Testis (tissue), 3 donors: ENCODE measurements around the gene PFN3. TPM values are rescaled to one million over a fixed set of nuclear protein-coding genes. Genes with fewer than 3 reads are reported as not detected.
A peak's percentile ranks its signal among the peaks of the same experiment; 100 is the strongest.

Source experiments
- DNase-seq: peaks from one replicate; pipeline ENCODE4 v3.0.0-alpha.2; 2019
- H3K27ac ChIP-seq, 2 donors: fragments of 200-600 bp; sonication (generic); one replicate each; pipeline ENCODE4 v1.5.1; 2019
- H3K27me3 ChIP-seq: fragments of 200-600 bp; sonication (generic); one replicate; pipeline ENCODE4 v1.5.1; 2019
- H3K36me3 ChIP-seq: fragments of 200-600 bp; sonication (generic); one replicate; pipeline ENCODE4 v1.5.1; 2017; ENCODE audit warnings: low read depth; ENCODE audit errors: missing control alignments
- H3K4me1 ChIP-seq: fragments of 200-600 bp; sonication (generic); one replicate; pipeline ENCODE4 v1.5.1; 2019
- H3K4me3 ChIP-seq, 2 donors: fragments of 200-600 bp; sonication (generic); one replicate each; pipeline ENCODE4 v1.5.1; 2017 to 2019
- H3K9me3 ChIP-seq: fragments of 200-600 bp; sonication (generic); one replicate; pipeline ENCODE4 v1.5.1; 2017
- POLR2A ChIP-seq: fragments of 450-650 bp; IDR thresholded peaks from one replicate; pipeline ENCODE4 v1.6.1; 2017; ENCODE audit warnings: antibody characterized with exemption, mild to moderate bottlenecking, moderate library complexity
- WGBS, 2 donors: methylation state at CpG; one replicate each; pipeline ENCODE4 v1.1.5; 2018; 5-methylcytosine and 5-hydroxymethylcytosine counted together
- intact Hi-C: fragments of 100-400 bp; cut with DNase I; formaldehyde crosslinking; loops from one replicate; pipeline ENCODE4 v1.15.1; 2023; ENCODE audit warnings: low total_unique reads
- polyA plus RNA-seq: library from polyadenylated mRNA; stranded (reverse); fragments of 350-450 nt; fragmentation: Illumina TruSeq; extraction: RNeasy Lipid Tissue Mini Kit (QIAGEN cat#74804); gene quantifications from one replicate; pipeline ENCODE4 v1.2.3, GENCODE V29; 2014; ENCODE audit warnings: low read depth, low replicate concordance; ENCODE audit not compliant: insufficient read depth
- total RNA-seq, 2 donors: library from RNA; depleted of rRNA; stranded (reverse); fragments of >200 nt; gene quantifications; one replicate each; pipeline ENCODE4 v1.2.3, GENCODE V29; 2016
- TF ChIP-seq, protein P1 (sequence below), 3 experiments: fragments of 450-650 bp in 2 of 3; fragments of 200-600 bp in 1 of 3; sonication (generic) in 1 of 3; IDR thresholded peaks; one replicate each; pipeline ENCODE4 v1.5.1; 2016 to 2019; ENCODE audit warnings: antibody characterized with exemption in 3 of 3, mild to moderate bottlenecking in 2 of 3, moderate library complexity in 1 of 3

PFN3 gene
- total and polyA plus RNA-seq, 3 donors from 2014 or later, result 7.4 to 45.7 (median 27.5) TPM

DNA sequence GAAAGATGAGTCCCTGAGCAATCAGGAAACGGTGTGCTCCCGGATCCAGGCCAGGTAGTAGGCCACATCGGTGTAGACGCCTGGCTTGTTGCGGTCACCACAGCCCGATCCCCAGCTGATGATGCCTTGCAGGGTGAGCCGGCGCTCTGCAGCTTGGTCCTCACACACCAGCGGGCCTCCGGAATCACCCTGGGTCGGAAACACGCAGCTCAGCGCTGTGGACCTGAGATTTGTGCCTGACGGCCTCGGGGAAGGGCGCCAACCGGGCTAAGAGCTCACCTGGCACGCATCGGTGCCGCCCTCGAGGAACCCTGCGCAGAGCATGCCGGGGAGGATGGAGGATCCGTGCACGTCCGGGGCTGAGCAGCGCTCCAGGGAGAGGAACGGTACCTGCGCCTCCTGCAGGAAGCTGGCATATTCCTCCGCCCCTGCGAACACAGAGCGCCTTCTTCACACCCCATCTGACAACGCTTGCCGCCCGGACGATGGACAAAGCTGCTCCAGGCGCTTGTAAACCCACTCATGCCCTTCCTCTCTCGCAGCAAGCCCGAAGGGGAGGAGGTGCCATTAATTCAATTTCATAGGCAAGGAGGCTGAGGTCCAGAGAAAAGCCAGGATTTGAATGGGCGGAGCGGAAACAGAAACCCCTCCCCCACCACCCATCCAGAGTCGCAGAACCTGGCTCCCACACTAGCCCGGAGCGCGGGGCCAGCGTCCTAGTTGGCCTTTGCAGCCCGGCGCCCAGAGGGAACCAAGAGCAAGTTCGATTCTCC, 2.0 kb upstream of the PFN3 start:
- H3K4me1 ChIP-seq, result peaks cover 21% of the 10 kb centered on the region
- no peak overlapping the region for H3K27ac ChIP-seq
- H3K27me3 ChIP-seq, result no peaks in the 10 kb centered on the region
- H3K4me3 ChIP-seq, result peak overlapping the region in 1 of 2 donors; percentile 60
- WGBS, 2 donors, result 4 to 5% methylated on average over 13 to 44 of the region's 49 CpGs
- DNase-seq, result peak; percentile 72
- TF ChIP-seq, protein P1, sequence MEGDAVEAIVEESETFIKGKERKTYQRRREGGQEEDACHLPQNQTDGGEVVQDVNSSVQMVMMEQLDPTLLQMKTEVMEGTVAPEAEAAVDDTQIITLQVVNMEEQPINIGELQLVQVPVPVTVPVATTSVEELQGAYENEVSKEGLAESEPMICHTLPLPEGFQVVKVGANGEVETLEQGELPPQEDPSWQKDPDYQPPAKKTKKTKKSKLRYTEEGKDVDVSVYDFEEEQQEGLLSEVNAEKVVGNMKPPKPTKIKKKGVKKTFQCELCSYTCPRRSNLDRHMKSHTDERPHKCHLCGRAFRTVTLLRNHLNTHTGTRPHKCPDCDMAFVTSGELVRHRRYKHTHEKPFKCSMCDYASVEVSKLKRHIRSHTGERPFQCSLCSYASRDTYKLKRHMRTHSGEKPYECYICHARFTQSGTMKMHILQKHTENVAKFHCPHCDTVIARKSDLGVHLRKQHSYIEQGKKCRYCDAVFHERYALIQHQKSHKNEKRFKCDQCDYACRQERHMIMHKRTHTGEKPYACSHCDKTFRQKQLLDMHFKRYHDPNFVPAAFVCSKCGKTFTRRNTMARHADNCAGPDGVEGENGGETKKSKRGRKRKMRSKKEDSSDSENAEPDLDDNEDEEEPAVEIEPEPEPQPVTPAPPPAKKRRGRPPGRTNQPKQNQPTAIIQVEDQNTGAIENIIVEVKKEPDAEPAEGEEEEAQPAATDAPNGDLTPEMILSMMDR (IDR thresholded peaks at IDR 0.05), result peak in 1 of 3 experiments; percentile 20
- TF ChIP-seq POLR2A, result no peak
- intact Hi-C loops, result loop anchor here (5.0 kb wide), 1 partner anchor 55 kb away; no protein-coding TSS in a partner anchor
- H3K9me3 ChIP-seq, result no peaks in the 10 kb centered on the region
- H3K36me3 ChIP-seq, result no peaks in the 10 kb centered on the region

DNA sequence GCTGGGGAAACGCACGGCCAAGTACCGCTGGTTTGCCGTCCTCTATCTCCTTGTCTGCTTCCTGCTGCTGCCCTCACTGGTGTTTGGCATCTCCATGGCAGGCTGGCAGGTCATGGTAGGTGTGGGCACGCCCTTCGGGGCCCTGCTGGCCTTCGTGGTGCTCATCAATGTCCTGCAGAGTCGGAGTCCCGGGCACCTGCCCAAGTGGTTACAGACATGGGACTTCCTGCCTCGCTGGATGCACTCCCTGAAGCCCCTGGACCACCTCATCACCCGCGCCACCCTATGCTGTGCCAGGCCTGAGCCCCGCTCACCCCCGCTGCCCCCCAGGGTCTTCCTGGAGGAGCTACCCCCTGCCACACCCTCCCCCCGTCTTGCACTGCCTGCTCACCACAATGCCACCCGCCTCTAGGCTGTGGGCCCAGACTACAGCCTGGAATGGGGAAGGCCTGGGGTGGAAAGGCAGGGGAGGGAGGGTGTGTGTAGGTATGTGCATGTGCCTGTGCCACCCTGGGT, 2.5 kb downstream of the PFN3 start:
- Histone ChIP-seq H3K4me3 (no peak overlapping the region), H3K36me3 (no peaks in the 10 kb centered on the region), H3K4me1 (peaks cover 4% of the 10 kb centered on the region), H3K9me3 (no peaks in the 10 kb centered on the region), H3K27ac (no peak overlapping the region), H3K27me3 (no peaks in the 10 kb centered on the region)
- TF ChIP-seq, protein P1 (IDR thresholded peaks at IDR 0.05), result no peak
- no peak for TF ChIP-seq POLR2A
- whole genome bisulfite sequencing, 2 donors, result 91 to 96% methylated on average over 14 to 16 of the region's 16 CpGs
- DNase-seq, result no peak
- intact Hi-C loops, result loop anchor here (10.0 kb wide), 1 partner anchor 107 kb away; the partner anchor contains the start of gene DOK3

DNA sequence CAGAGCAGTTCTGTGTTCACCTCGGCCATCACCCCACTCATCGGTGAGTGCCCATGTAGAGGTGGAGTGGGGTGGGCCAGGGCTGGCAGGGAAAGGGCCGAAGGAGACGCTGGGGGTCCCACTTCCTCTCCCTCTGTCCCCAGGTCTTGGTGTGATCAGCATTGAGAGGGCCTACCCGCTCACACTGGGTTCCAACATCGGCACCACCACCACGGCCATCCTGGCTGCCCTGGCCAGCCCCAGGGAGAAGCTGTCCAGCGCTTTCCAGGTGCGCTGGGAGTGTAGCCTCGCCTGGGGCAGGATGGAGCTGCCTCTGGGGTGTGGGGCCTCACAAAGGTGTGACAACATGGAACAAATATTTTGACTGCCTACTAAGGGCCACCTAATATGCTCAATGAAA, 3.7 kb downstream of the PFN3 start:
- intact Hi-C loops, result loop anchor here (10.0 kb wide), 1 partner anchor 108 kb away; the partner anchor contains the start of gene DOK3
- Histone ChIP-seq H3K9me3 (no peaks in the 10 kb centered on the region), H3K36me3 (no peaks in the 10 kb centered on the region), H3K4me3 (no peak overlapping the region), H3K27ac (no peak overlapping the region), H3K27me3 (no peaks in the 10 kb centered on the region), H3K4me1 (no peaks in the 10 kb centered on the region)
- DNase-seq, result no peak
- WGBS, 2 donors, result 87 to 90% methylated on average over 9 to 10 of the region's 10 CpGs
- no peak for TF ChIP-seq POLR2A
- TF ChIP-seq, protein P1 (IDR thresholded peaks at IDR 0.05), result no peak

DNA sequence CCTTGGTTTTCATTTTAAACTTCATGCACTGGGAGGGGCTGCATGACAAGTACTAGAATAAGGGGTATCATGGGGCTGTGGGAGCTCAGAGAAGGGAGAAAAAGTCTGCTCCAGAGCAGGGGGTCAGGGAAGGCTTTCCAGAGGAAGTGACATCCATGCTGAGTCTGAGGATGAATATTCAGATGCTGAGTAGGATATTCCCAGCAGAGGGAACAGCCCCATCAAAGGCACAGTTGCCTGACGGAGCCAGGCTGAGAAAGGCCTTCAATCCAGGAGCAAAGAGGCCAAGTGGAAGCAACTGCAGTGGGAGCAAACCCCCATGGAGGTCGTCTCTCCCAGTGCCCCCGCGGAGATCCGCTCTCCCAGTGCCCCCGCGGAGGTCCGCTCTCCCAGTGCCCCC, 4.4 kb downstream of the PFN3 start:
- WGBS, 2 donors, result 51 to 65% methylated on average over 6 to 8 of the region's 8 CpGs
- intact Hi-C loops, result loop anchor here (10.0 kb wide), 1 partner anchor 109 kb away; the partner anchor contains the start of gene DOK3
- no peaks in the 10 kb centered on the region for H3K27me3 ChIP-seq
- no peak overlapping the region for H3K4me3 ChIP-seq
- no peak overlapping the region for H3K27ac ChIP-seq
- H3K36me3 ChIP-seq, result no peaks in the 10 kb centered on the region
- no peaks in the 10 kb centered on the region for H3K9me3 ChIP-seq
- TF ChIP-seq, protein P1 (IDR thresholded peaks at IDR 0.05), result no peak
- no peak for DNase-seq
- no peaks in the 10 kb centered on the region for H3K4me1 ChIP-seq
